Caco-2 (cell line): ENCODE data around the gene KLHL29. TPM values are rescaled to one million over a fixed set of nuclear protein-coding genes. Genes with fewer than 3 reads are reported as not detected.

ENCODE experiments used
- BruUV-seq: library from RNA; stranded (reverse); fragments of 400-500 nt; replicated peaks from 2 replicates; lab custom pipeline; 2021; lab: Mats Ljungman, UMichigan
- CTCF ChIA-PET: fragments of 300-600 bp; sonication (Branson Sonifier 250); formaldehyde crosslinking; loops from one replicate; lab custom pipeline; 2022; ENCODE audit warnings: antibody characterized with exemption; lab: Charles Lee
- POLR2A ChIA-PET: fragments of 300-600 bp; sonication (Branson Sonifier 250); formaldehyde crosslinking; loops from one replicate; lab custom pipeline; 2022; ENCODE audit warnings: antibody characterized with exemption; lab: Charles Lee
- DNase-seq, 2 experiments: peaks; one replicate each; pipeline versions ENCODE4 v3.0.0 to v3.0.0-alpha.2; 2020 to 2022
- H3K27me3 ChIP-seq: replicated peaks from 2 replicates; pipeline ENCODE4 v1.6.0; 2011; ENCODE audit warnings: low read length; ENCODE audit not compliant: control insufficient read depth, insufficient read depth
- H3K36me3 ChIP-seq: 2 replicates; pipeline ENCODE4 v1.5.1; 2011; ENCODE audit warnings: low read length; ENCODE audit not compliant: control insufficient read depth, insufficient read depth
- H3K4me1 ChIP-seq: fragments of 250-450 bp; sonication (Bioruptor Pico); 2 replicates; pipeline ENCODE4 v1.5.1; 2020; ENCODE audit warnings: mild to moderate bottlenecking
- H3K4me3 ChIP-seq: 2 replicates; pipeline ENCODE4 v1.5.1; 2011; ENCODE audit warnings: low read depth, mild to moderate bottlenecking, control low read depth, low read length
- H3K9me3 ChIP-seq: fragments of 250-450 bp; sonication (Bioruptor Pico); 2 replicates; pipeline ENCODE4 v1.5.1; 2020; ENCODE audit warnings: mild to moderate bottlenecking, moderate library complexity
- H3K27ac Mint-ChIP-seq: one replicate; pipeline ENCODE4 v1.8.0; 2022; ENCODE audit warnings: mixed read lengths; ENCODE audit not compliant: unreplicated experiment
- H3K27me3 Mint-ChIP-seq: one replicate; pipeline ENCODE4 v1.8.0; 2022; ENCODE audit warnings: mixed read lengths; ENCODE audit not compliant: insufficient read depth, unreplicated experiment
- H3K36me3 Mint-ChIP-seq: one replicate; pipeline ENCODE4 v1.8.0; 2022; ENCODE audit warnings: mild to moderate bottlenecking, mixed read lengths; ENCODE audit not compliant: insufficient read depth, unreplicated experiment
- H3K4me1 Mint-ChIP-seq: one replicate; pipeline ENCODE4 v1.8.0; 2022; ENCODE audit warnings: low read depth, mixed read lengths; ENCODE audit not compliant: unreplicated experiment
- H3K4me3 Mint-ChIP-seq: one replicate; pipeline ENCODE4 v1.8.0; 2022; ENCODE audit warnings: mild to moderate bottlenecking, moderate library complexity, mixed read lengths; ENCODE audit not compliant: unreplicated experiment
- H3K9me3 Mint-ChIP-seq: one replicate; pipeline ENCODE4 v1.8.0; 2022; ENCODE audit warnings: mixed read lengths; ENCODE audit not compliant: unreplicated experiment
- CTCF ChIP-seq, 2 experiments: fragments of 200-600 bp in 1 of 2; IDR thresholded peaks; 1 replicate in 1 of 2; 2 replicates in 1 of 2; pipeline versions ENCODE4 v1.5.1 to v1.8.0; 2011 to 2022; ENCODE audit warnings: antibody characterized with exemption in 1 of 2, control low read depth in 1 of 2, inconsistent platforms in 1 of 2, low read depth in 1 of 2, low read length in 1 of 2, mild to moderate bottlenecking in 1 of 2, moderate library complexity in 1 of 2; ENCODE audit not compliant: insufficient read depth in 1 of 2, severe bottlenecking in 1 of 2, unreplicated experiment in 1 of 2
- intact Hi-C: fragments of 100-400 bp; cut with micrococcal nuclease; formaldehyde crosslinking; loops from one replicate; pipeline ENCODE4 v1.10.0; 2022; ENCODE audit not compliant: unreplicated experiment
- total RNA-seq: library from RNA; stranded (reverse); gene quantifications from 2 replicates; pipeline ENCODE4 v1.2.3, GENCODE V29; 2022

KLHL29 gene
- total RNA-seq, 1 experiment from 2014 or later: 0.61 TPM

GRCh38 chr2:23668756-23669304 is 283.9 kb downstream of the KLHL29 start:
- Histone ChIP-seq H3K4me3 (no peak overlapping the region), H3K9me3 (no peaks in the 10 kb centered on the region), H3K36me3 (no peaks in the 10 kb centered on the region), H3K27me3 (no peaks in the 10 kb centered on the region), H3K4me1 (no peaks in the 10 kb centered on the region)
- no TSS peak for BruUV-seq
- no peak overlapping the region for H3K27ac Mint-ChIP-seq
- H3K36me3 Mint-ChIP-seq: no peaks in the 10 kb centered on the region
- ChIA-PET POLR2A (no interaction called here), CTCF (no interaction called here)
- no peak overlapping the region for H3K4me3 Mint-ChIP-seq
- H3K9me3 Mint-ChIP-seq: no peaks in the 10 kb centered on the region
- no peak for DNase-seq
- intact Hi-C loops: no loop called here
- TF ChIP-seq CTCF (IDR thresholded peaks at IDR 0.05; ENCODE audit: insufficient read depth in 1 of 2, low read depth in 1 of 2, low read length in 1 of 2, severe bottlenecking in 1 of 2, unreplicated experiment in 1 of 2): no peak
- no peaks in the 10 kb centered on the region for H3K4me1 Mint-ChIP-seq
- no peaks in the 10 kb centered on the region for H3K27me3 Mint-ChIP-seq

- Mint-ChIP-seq H3K4me1 (no peaks in the 10 kb centered on the region), H3K36me3 (no peaks in the 10 kb centered on the region), H3K4me3 (no peak overlapping the region), H3K27me3 (no peaks in the 10 kb centered on the region), H3K9me3 (no peaks in the 10 kb centered on the region), H3K27ac (no peak overlapping the region)
- no TSS peak for BruUV-seq
- CTCF ChIA-PET: interaction anchor here (0.6 kb wide), 1 partner anchor 292 kb away, joined by 5 read pairs; no protein-coding TSS in a partner anchor
- no peaks in the 10 kb centered on the region for H3K27me3 ChIP-seq
- no peaks in the 10 kb centered on the region for H3K9me3 ChIP-seq
- H3K4me1 ChIP-seq: no peaks in the 10 kb centered on the region
- POLR2A ChIA-PET: no interaction called here
- intact Hi-C loops: no loop called here
- H3K36me3 ChIP-seq: no peaks in the 10 kb centered on the region
- TF ChIP-seq CTCF (IDR thresholded peaks at IDR 0.05; ENCODE audit: insufficient read depth in 1 of 2, low read depth in 1 of 2, low read length in 1 of 2, severe bottlenecking in 1 of 2, unreplicated experiment in 1 of 2): no peak
- no peak for DNase-seq
- no peak overlapping the region for H3K4me3 ChIP-seq
These were observed 284.6 kb downstream of the KLHL29 start for GRCh38 chr2:23669413-23670244.

- Mint-ChIP-seq H3K4me1 (no peaks in the 10 kb centered on the region), H3K4me3 (no peak overlapping the region), H3K36me3 (no peaks in the 10 kb centered on the region), H3K27me3 (no peaks in the 10 kb centered on the region), H3K27ac (no peak overlapping the region), H3K9me3 (no peaks in the 10 kb centered on the region)
- CTCF ChIA-PET: interaction anchor here (0.6 kb wide), 1 partner anchor 292 kb away, joined by 5 read pairs; no protein-coding TSS in a partner anchor
- intact Hi-C loops: no loop called here
- POLR2A ChIA-PET: no interaction called here
- no TSS peak for BruUV-seq
- H3K4me3 ChIP-seq: no peak overlapping the region
- H3K36me3 ChIP-seq: no peaks in the 10 kb centered on the region
- H3K27me3 ChIP-seq: no peaks in the 10 kb centered on the region
- H3K4me1 ChIP-seq: no peaks in the 10 kb centered on the region
- no peak for DNase-seq
- TF ChIP-seq CTCF (IDR thresholded peaks at IDR 0.05; ENCODE audit: insufficient read depth in 1 of 2, low read depth in 1 of 2, low read length in 1 of 2, severe bottlenecking in 1 of 2, unreplicated experiment in 1 of 2): no peak
- no peaks in the 10 kb centered on the region for H3K9me3 ChIP-seq
These were observed 285.2 kb downstream of the KLHL29 start for GRCh38 chr2:23670245-23670592.
